ENCODE measurements around the gene LAMB4.

Gene LAMB4

DNA sequence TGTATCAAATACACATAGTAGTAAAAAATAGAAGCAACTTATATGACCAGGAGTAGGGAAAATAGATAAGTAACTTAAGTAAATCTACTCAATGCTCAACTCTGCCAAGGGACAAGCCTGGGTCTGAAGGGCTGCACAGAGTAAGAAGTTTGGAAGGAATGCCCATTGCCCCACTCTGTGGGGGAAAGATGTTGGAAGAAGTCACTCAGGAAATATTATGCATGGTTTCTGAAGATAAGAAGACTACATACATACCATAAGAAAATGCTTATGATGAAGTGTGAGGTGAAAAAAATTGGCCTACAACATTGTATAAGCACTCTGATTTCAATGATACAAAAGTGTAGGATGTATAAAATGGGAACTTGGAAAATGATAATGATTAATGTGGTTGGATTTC, 54.0 kb downstream of the LAMB4 start:
- peaks cover 7% of the 10 kb centered on the region; the same call in 1 of the 2 replicates for H3K27me3 ChIP-seq (ENCODE audit: control insufficient read depth, low read length)
- H3K9me3 ChIP-seq (ENCODE audit: control insufficient read depth, insufficient read depth, low read length) = no peaks in the 10 kb centered on the region
- H3K27ac ChIP-seq (ENCODE audit: low read depth, low read length) = no peak overlapping the region
- H3K9me2 ChIP-seq (replicated peaks; ENCODE audit: control insufficient read depth, low read length) = no peaks in the 10 kb centered on the region
- no peaks in the 10 kb centered on the region for H3K36me3 ChIP-seq (ENCODE audit: control insufficient read depth, low read length)
- TF ChIP-seq EZH2phosphoT487 (IDR thresholded peaks at IDR 0.05; ENCODE audit: borderline replicate concordance, low read length) = no peak
- TF ChIP-seq, protein P1, sequence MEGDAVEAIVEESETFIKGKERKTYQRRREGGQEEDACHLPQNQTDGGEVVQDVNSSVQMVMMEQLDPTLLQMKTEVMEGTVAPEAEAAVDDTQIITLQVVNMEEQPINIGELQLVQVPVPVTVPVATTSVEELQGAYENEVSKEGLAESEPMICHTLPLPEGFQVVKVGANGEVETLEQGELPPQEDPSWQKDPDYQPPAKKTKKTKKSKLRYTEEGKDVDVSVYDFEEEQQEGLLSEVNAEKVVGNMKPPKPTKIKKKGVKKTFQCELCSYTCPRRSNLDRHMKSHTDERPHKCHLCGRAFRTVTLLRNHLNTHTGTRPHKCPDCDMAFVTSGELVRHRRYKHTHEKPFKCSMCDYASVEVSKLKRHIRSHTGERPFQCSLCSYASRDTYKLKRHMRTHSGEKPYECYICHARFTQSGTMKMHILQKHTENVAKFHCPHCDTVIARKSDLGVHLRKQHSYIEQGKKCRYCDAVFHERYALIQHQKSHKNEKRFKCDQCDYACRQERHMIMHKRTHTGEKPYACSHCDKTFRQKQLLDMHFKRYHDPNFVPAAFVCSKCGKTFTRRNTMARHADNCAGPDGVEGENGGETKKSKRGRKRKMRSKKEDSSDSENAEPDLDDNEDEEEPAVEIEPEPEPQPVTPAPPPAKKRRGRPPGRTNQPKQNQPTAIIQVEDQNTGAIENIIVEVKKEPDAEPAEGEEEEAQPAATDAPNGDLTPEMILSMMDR (IDR thresholded peaks at IDR 0.05; ENCODE audit: low read depth, low read length, poor library complexity, severe bottlenecking) = no peak
- H3K4me1 ChIP-seq (ENCODE audit: control insufficient read depth, low read length) = no peaks in the 10 kb centered on the region
- H3K79me2 ChIP-seq (ENCODE audit: control insufficient read depth, low read length) = no peaks in the 10 kb centered on the region
- H3K4me2 ChIP-seq (ENCODE audit: low read length) = no peak overlapping the region
- H3F3A ChIP-seq (ENCODE audit: control insufficient read depth, insufficient read depth) = no peaks in the 10 kb centered on the region
- H3K4me3 ChIP-seq (ENCODE audit: low read length) = no peak overlapping the region
- no peaks in the 10 kb centered on the region for H4K20me1 ChIP-seq (ENCODE audit: control insufficient read depth, insufficient read depth, low read depth, low read length)

DNA sequence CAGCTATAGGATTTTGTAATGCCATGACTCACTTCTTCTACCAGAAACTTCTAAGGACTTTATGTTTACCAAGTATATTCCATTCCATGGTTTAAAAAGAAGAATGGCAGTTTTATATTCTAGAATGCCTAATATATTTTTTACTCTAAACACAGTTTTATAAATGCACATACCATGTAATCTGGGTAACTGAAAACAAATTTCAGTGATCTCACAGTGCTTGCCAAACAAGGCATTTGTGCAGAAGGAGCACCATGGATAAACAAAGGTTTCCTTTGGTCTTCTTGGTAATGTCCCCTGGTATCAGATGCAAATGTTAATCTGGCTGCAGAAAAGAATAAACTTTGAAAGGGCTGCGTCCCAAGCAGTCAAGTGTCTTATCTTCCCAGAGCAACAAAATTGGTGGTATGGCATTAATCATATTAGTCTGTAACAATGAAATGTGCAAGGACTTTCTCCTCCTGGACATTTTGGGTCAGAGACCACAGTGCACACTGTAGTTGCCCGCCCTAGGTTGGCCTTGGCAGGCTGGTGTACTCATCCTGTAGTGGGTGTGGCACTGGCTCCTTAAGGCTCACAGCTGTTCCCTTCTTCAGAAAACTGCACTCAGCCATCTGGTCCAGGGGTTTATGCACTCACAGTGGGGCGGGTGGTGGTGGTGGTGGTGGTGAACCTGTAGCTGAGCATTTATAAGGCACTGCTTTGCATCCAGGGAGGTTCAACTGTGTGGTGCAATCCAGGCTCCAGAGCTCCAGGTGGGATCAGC, 56.7 kb downstream of the LAMB4 start:
- Histone ChIP-seq H3K27ac (ENCODE audit: low read depth, low read length) (no peak overlapping the region), H3K4me2 (ENCODE audit: low read length) (no peak overlapping the region), H4K20me1 (ENCODE audit: control insufficient read depth, insufficient read depth, low read depth, low read length) (no peaks in the 10 kb centered on the region), H3K4me3 (ENCODE audit: low read length) (no peak overlapping the region), H3K79me2 (ENCODE audit: control insufficient read depth, low read length) (no peaks in the 10 kb centered on the region), H3K9me3 (ENCODE audit: control insufficient read depth, insufficient read depth, low read length) (no peaks in the 10 kb centered on the region), H3K27me3 (ENCODE audit: control insufficient read depth, low read length) (peaks cover 7% of the 10 kb centered on the region; the same call in 1 of the 2 replicates), H3F3A (ENCODE audit: control insufficient read depth, insufficient read depth) (no peaks in the 10 kb centered on the region), H3K9me2 (replicated peaks; ENCODE audit: control insufficient read depth, low read length) (no peaks in the 10 kb centered on the region), H3K4me1 (ENCODE audit: control insufficient read depth, low read length) (no peaks in the 10 kb centered on the region), H3K36me3 (ENCODE audit: control insufficient read depth, low read length) (no peaks in the 10 kb centered on the region)
- TF ChIP-seq, protein P1 (IDR thresholded peaks at IDR 0.05; ENCODE audit: low read depth, low read length, poor library complexity, severe bottlenecking) = no peak
- TF ChIP-seq EZH2phosphoT487 (IDR thresholded peaks at IDR 0.05; ENCODE audit: borderline replicate concordance, low read length) = no peak

DNA sequence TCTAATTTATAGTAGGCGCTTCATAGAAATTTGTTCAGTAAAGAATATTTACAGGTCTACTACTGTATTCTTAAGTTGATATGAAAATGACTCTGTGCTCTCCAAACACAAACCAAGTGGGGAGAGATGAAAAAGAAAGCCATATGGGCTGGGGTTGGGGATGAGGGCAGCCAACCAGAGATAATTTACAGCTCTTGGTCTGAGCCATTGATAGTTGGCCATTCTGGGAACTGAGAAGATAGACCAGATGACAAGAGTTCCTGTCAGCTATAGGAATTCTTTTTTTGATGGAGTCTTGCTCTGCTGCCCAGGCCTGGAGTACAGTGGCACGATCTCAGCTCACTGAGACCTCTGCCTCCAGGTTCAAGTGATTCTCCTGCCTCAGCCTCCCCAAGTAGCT, 57.4 kb downstream of the LAMB4 start:
- H3K4me2 ChIP-seq (ENCODE audit: low read length) = no peak overlapping the region
- peaks cover 7% of the 10 kb centered on the region; the same call in 1 of the 2 replicates for H3K27me3 ChIP-seq (ENCODE audit: control insufficient read depth, low read length)
- TF ChIP-seq, protein P1 (IDR thresholded peaks at IDR 0.05; ENCODE audit: low read depth, low read length, poor library complexity, severe bottlenecking) = no peak
- TF ChIP-seq EZH2phosphoT487 (IDR thresholded peaks at IDR 0.05; ENCODE audit: borderline replicate concordance, low read length) = no peak
- no peaks in the 10 kb centered on the region for H3K9me2 ChIP-seq (replicated peaks; ENCODE audit: control insufficient read depth, low read length)
- no peaks in the 10 kb centered on the region for H3K36me3 ChIP-seq (ENCODE audit: control insufficient read depth, low read length)
- H3K9me3 ChIP-seq (ENCODE audit: control insufficient read depth, insufficient read depth, low read length) = no peaks in the 10 kb centered on the region
- no peak overlapping the region for H3K4me3 ChIP-seq (ENCODE audit: low read length)
- no peaks in the 10 kb centered on the region for H3K79me2 ChIP-seq (ENCODE audit: control insufficient read depth, low read length)
- no peaks in the 10 kb centered on the region for H3K4me1 ChIP-seq (ENCODE audit: control insufficient read depth, low read length)
- no peak overlapping the region for H3K27ac ChIP-seq (ENCODE audit: low read depth, low read length)
- H3F3A ChIP-seq (ENCODE audit: control insufficient read depth, insufficient read depth) = no peaks in the 10 kb centered on the region
- no peaks in the 10 kb centered on the region for H4K20me1 ChIP-seq (ENCODE audit: control insufficient read depth, insufficient read depth, low read depth, low read length)
